WERI-Rb-1 (cell line): ENCODE data around the gene KPNB1.

Source experiments
- DNase-seq: peaks from one replicate; pipeline ENCODE4 v3.0.0-alpha.2; 2020
- H3K27ac ChIP-seq: fragments of 250-450 bp; sonication (Bioruptor Pico); 2 replicates; pipeline ENCODE4 v1.5.1; 2020; ENCODE audit warnings: mild to moderate bottlenecking, moderate library complexity
- H3K27me3 ChIP-seq: fragments of 250-450 bp; sonication (Bioruptor Pico); 2 replicates; pipeline ENCODE4 v1.5.1; 2021; ENCODE audit warnings: mild to moderate bottlenecking, low read depth, moderate library complexity; ENCODE audit not compliant: insufficient read depth, severe bottlenecking
- H3K36me3 ChIP-seq: fragments of 250-450 bp; sonication (Bioruptor Pico); 2 replicates; pipeline ENCODE4 v1.5.1; 2020; ENCODE audit warnings: mild to moderate bottlenecking, moderate library complexity
- H3K4me3 ChIP-seq: 2 replicates; pipeline ENCODE4 v1.5.1; 2011; ENCODE audit warnings: low read depth, mild to moderate bottlenecking, control low read depth, low read length
- H3K9me3 ChIP-seq: fragments of 250-450 bp; sonication (Bioruptor Pico); 2 replicates; pipeline ENCODE4 v1.5.1; 2021; ENCODE audit warnings: mild to moderate bottlenecking, moderate library complexity; ENCODE audit not compliant: severe bottlenecking
- CTCF ChIP-seq: IDR thresholded peaks from 2 replicates; pipeline ENCODE4 v1.5.1; 2011; ENCODE audit warnings: low read depth, mild to moderate bottlenecking, control low read depth, inconsistent platforms, low read length

KPNB1 gene

GRCh38 chr17:47622180-47622549, 27.6 kb upstream of the KPNB1 start:
- H3K27me3 ChIP-seq: no peaks in the 10 kb centered on the region
- TF ChIP-seq CTCF: no peak
- H3K4me3 ChIP-seq: no peak overlapping the region
- no peak for DNase-seq
- H3K9me3 ChIP-seq: no peaks in the 10 kb centered on the region
- no peak overlapping the region for H3K27ac ChIP-seq
- peaks cover 66% of the 10 kb centered on the region for H3K36me3 ChIP-seq

- H3K36me3 ChIP-seq: peaks cover 41% of the 10 kb centered on the region
- no peak for TF ChIP-seq CTCF
- H3K4me3 ChIP-seq: no peak overlapping the region
- H3K27me3 ChIP-seq: no peaks in the 10 kb centered on the region
- DNase-seq: no peak
- no peak overlapping the region for H3K27ac ChIP-seq
- no peaks in the 10 kb centered on the region for H3K9me3 ChIP-seq
Observed at GRCh38 chr17:47624727-47625068, 25.0 kb upstream of the KPNB1 start.

- DNase-seq: no peak
- peaks cover 20% of the 10 kb centered on the region for H3K36me3 ChIP-seq
- H3K9me3 ChIP-seq: no peaks in the 10 kb centered on the region
- H3K27ac ChIP-seq: no peak overlapping the region
- TF ChIP-seq CTCF: no peak
- no peaks in the 10 kb centered on the region for H3K27me3 ChIP-seq
- H3K4me3 ChIP-seq: no peak overlapping the region
Observed at GRCh38 chr17:47628014-47628566, 21.6 kb upstream of the KPNB1 start.

GRCh38 chr17:47629826-47630225, 19.9 kb upstream of the KPNB1 start:
- TF ChIP-seq CTCF: no peak
- H3K27me3 ChIP-seq: no peaks in the 10 kb centered on the region
- no peak overlapping the region for H3K4me3 ChIP-seq
- H3K9me3 ChIP-seq: no peaks in the 10 kb centered on the region
- no peak overlapping the region for H3K27ac ChIP-seq
- DNase-seq: no peak
- H3K36me3 ChIP-seq: peaks cover 9% of the 10 kb centered on the region

GRCh38 chr17:47630614-47631013, 19.1 kb upstream of the KPNB1 start:
- Histone ChIP-seq H3K4me3 (no peak overlapping the region), H3K36me3 (peaks cover 3% of the 10 kb centered on the region), H3K9me3 (no peaks in the 10 kb centered on the region), H3K27me3 (no peaks in the 10 kb centered on the region), H3K27ac (no peak overlapping the region)
- DNase-seq: no peak
- no peak for TF ChIP-seq CTCF

- H3K9me3 ChIP-seq: no peaks in the 10 kb centered on the region
- H3K36me3 ChIP-seq: peaks cover 7% of the 10 kb centered on the region
- no peak overlapping the region for H3K27ac ChIP-seq
- no peak overlapping the region for H3K4me3 ChIP-seq
- TF ChIP-seq CTCF: no peak
- no peaks in the 10 kb centered on the region for H3K27me3 ChIP-seq
- DNase-seq: no peak
Observed at GRCh38 chr17:47632991-47633390, 16.7 kb upstream of the KPNB1 start.
